KMS-11 (cell line): Measurements from ENCODE around the gene CACNG4.

Experiments
- H2AFZ ChIP-seq: fragments of 200-600 bp; sonication (generic); 2 replicates; pipeline ENCODE4 v1.6.1; 2016; ENCODE audit warnings: antibody characterized with exemption, mixed run types, low read depth
- H3K27ac ChIP-seq: fragments of 200-600 bp; sonication (generic); 2 replicates; pipeline ENCODE4 v1.6.1; 2016; ENCODE audit warnings: mild to moderate bottlenecking, mixed run types
- H3K27me3 ChIP-seq: fragments of 200-600 bp; sonication (generic); 2 replicates; pipeline ENCODE4 v1.6.1; 2017; ENCODE audit warnings: mild to moderate bottlenecking, low read depth, mixed run types, moderate library complexity; ENCODE audit not compliant: insufficient read depth
- H3K36me3 ChIP-seq: fragments of 200-600 bp; sonication (generic); 2 replicates; pipeline ENCODE4 v1.6.1; 2017; ENCODE audit warnings: mild to moderate bottlenecking, mixed run types; ENCODE audit not compliant: insufficient read depth
- H3K4me1 ChIP-seq: fragments of 200-600 bp; sonication (generic); 2 replicates; pipeline ENCODE4 v1.6.1; 2016; ENCODE audit warnings: mild to moderate bottlenecking, low read depth, mixed run types; ENCODE audit not compliant: poor library complexity, severe bottlenecking
- H3K4me2 ChIP-seq: fragments of 200-600 bp; sonication (generic); 2 replicates; pipeline ENCODE4 v1.7.0; 2016; ENCODE audit warnings: mild to moderate bottlenecking, mixed run types
- H3K4me3 ChIP-seq: fragments of 200-600 bp; sonication (generic); IDR thresholded peaks from 2 replicates; pipeline ENCODE4 v1.6.1; 2017; ENCODE audit warnings: low read depth, low read length, mixed read lengths; ENCODE audit not compliant: insufficient read depth
- H3K79me2 ChIP-seq: fragments of 200-600 bp; sonication (generic); 2 replicates; pipeline ENCODE4 v1.6.1; 2016; ENCODE audit warnings: low read depth, mixed run types; ENCODE audit not compliant: insufficient read depth
- H3K9ac ChIP-seq: fragments of 200-600 bp; sonication (generic); 2 replicates; pipeline ENCODE4 v1.6.1; 2016; ENCODE audit warnings: mild to moderate bottlenecking, mixed run types
- H4K20me1 ChIP-seq: fragments of 200-600 bp; sonication (generic); 2 replicates; pipeline ENCODE4 v1.6.1; 2016; ENCODE audit warnings: mild to moderate bottlenecking, mixed run types; ENCODE audit not compliant: insufficient read depth
- CTCF ChIP-seq: fragments of 200-600 bp; sonication (generic); conservative IDR thresholded peaks from 2 replicates; pipeline ENCODE4 v1.6.1; 2017; ENCODE audit warnings: low read depth, mild to moderate bottlenecking, antibody characterized with exemption, low read length, moderate library complexity, mixed read lengths

Gene CACNG4

GRCh38 chr17:67044016-67044772, 79.7 kb downstream of the CACNG4 start, which contains the start of gene CACNG1:
CACNG1 (plus strand) TSS chr17:67044554; CDS start chr17:67044661, 107 bp downstream.
- no peak for TF ChIP-seq CTCF
- Histone ChIP-seq H3K79me2 (no peaks in the 10 kb centered on the region), H3K4me2 (no peak within 1 kb of the TSS), H3K4me3 (no peak within 1 kb of the TSS), H3K9ac (no peak within 1 kb of the TSS), H3K4me1 (no peaks in the 10 kb centered on the region), H3K27me3 (no peaks in the 10 kb centered on the region), H3K27ac (no peak within 1 kb of the TSS), H3K36me3 (no peaks in the 10 kb centered on the region), H4K20me1 (no peaks in the 10 kb centered on the region), H2AFZ (no peak within 1 kb of the TSS)

- no peaks in the 10 kb centered on the region for H3K4me1 ChIP-seq
- no peaks in the 10 kb centered on the region for H3K36me3 ChIP-seq
- no peaks in the 10 kb centered on the region for H3K79me2 ChIP-seq
- no peak overlapping the region for H3K4me2 ChIP-seq
- H2AFZ ChIP-seq = no peak overlapping the region
- TF ChIP-seq CTCF = no peak
- H3K4me3 ChIP-seq = no peak overlapping the region
- no peak overlapping the region for H3K27ac ChIP-seq
- H3K9ac ChIP-seq = no peak overlapping the region
- no peaks in the 10 kb centered on the region for H3K27me3 ChIP-seq
- H4K20me1 ChIP-seq = no peaks in the 10 kb centered on the region
Observed at GRCh38 chr17:67044940-67045339, 80.4 kb downstream of the CACNG4 start.

- Histone ChIP-seq H2AFZ (no peak overlapping the region), H3K4me3 (no peak overlapping the region), H3K36me3 (no peaks in the 10 kb centered on the region), H3K79me2 (no peaks in the 10 kb centered on the region), H3K27me3 (no peaks in the 10 kb centered on the region), H3K9ac (no peak overlapping the region), H3K4me2 (no peak overlapping the region), H3K4me1 (no peaks in the 10 kb centered on the region), H4K20me1 (no peaks in the 10 kb centered on the region), H3K27ac (no peak overlapping the region)
- TF ChIP-seq CTCF = no peak
Observed at GRCh38 chr17:67046398-67046797, 81.9 kb downstream of the CACNG4 start.

GRCh38 chr17:67047382-67047781, 82.9 kb downstream of the CACNG4 start:
- H3K27me3 ChIP-seq = no peaks in the 10 kb centered on the region
- TF ChIP-seq CTCF = no peak
- H3K27ac ChIP-seq = no peak overlapping the region
- no peaks in the 10 kb centered on the region for H3K4me1 ChIP-seq
- no peak overlapping the region for H2AFZ ChIP-seq
- no peaks in the 10 kb centered on the region for H3K36me3 ChIP-seq
- no peaks in the 10 kb centered on the region for H3K79me2 ChIP-seq
- H3K4me2 ChIP-seq = no peak overlapping the region
- H3K4me3 ChIP-seq = no peak overlapping the region
- no peak overlapping the region for H3K9ac ChIP-seq
- H4K20me1 ChIP-seq = no peaks in the 10 kb centered on the region
